Ovary (tissue), 9 donors: ENCODE data around the gene MRPL58. TPM values are rescaled to one million over a fixed set of nuclear protein-coding genes. Genes with fewer than 3 reads are reported as not detected.

Source experiments
- DNase-seq, 5 donors: peaks; one replicate each; pipeline ENCODE4 v3.0.0-alpha.2; 2019 to 2020
- H3K27ac ChIP-seq, 2 donors: fragments of 200-600 bp; one replicate each; pipeline versions ENCODE4 v1.5.1 to v1.8.0; 2019 to 2022
- H3K27me3 ChIP-seq: fragments of 200-600 bp; one replicate; pipeline ENCODE4 v1.8.0; 2022
- H3K36me3 ChIP-seq: fragments of 200-600 bp; sonication (generic); one replicate; pipeline ENCODE4 v1.5.1; 2019
- H3K4me1 ChIP-seq: one replicate; pipeline ENCODE4 v1.8.1; 2013; ENCODE audit warnings: mild to moderate bottlenecking, moderate library complexity; ENCODE audit not compliant: insufficient read depth
- H3K4me3 ChIP-seq: fragments of 200-600 bp; sonication (generic); one replicate; pipeline ENCODE4 v1.5.1; 2017
- H3K9me3 ChIP-seq, 2 donors: fragments of 200-600 bp in 1 of 2; sonication (generic) in 1 of 2; one replicate each; pipeline versions ENCODE4 v1.5.1 to v1.8.1; 2013 to 2019; ENCODE audit warnings: mild to moderate bottlenecking in 1 of 2, moderate library complexity in 1 of 2
- CTCF ChIP-seq, 3 donors: fragments of 450-650 bp in 2 of 3; fragments of 200-600 bp in 1 of 3; IDR thresholded peaks; one replicate each; pipeline versions ENCODE4 v1.5.1 to v1.8.0; 2016 to 2022; ENCODE audit warnings: antibody characterized with exemption in 3 of 3, mild to moderate bottlenecking in 1 of 3
- EP300 ChIP-seq: sonication (generic); formaldehyde crosslinking; IDR thresholded peaks from one replicate; pipeline ENCODE4 v1.6.1; 2017; ENCODE audit warnings: antibody characterized with exemption
- POLR2A ChIP-seq: fragments of 450-650 bp; IDR thresholded peaks from one replicate; pipeline ENCODE4 v1.6.1; 2017; ENCODE audit warnings: antibody characterized with exemption, mild to moderate bottlenecking, moderate library complexity
- WGBS, 3 donors: extraction: QIAGEN DNeasy Blood & Tissue Kit in 1 of 3; methylation state at CpG; one replicate each; pipeline versions ENCODE4 v1.1.5 to v1.1.7; 2013 to 2017; 5-methylcytosine and 5-hydroxymethylcytosine counted together
- intact Hi-C, 4 donors: fragments of 100-400 bp; cut with DNase I; formaldehyde crosslinking; loops; one replicate each; pipeline versions ENCODE4 v1.11.0 to v1.15.1; 2022 to 2023
- polyA plus RNA-seq, 2 donors: library from polyadenylated mRNA; stranded (reverse); fragments of 200-250 nt in 1 of 2; fragments of 350-450 nt in 1 of 2; fragmentation: Illumina TruSeq in 1 of 2; extraction: RNeasy Lipid Tissue Mini Kit (QIAGEN cat#74804) in 1 of 2; gene quantifications; one replicate each; pipeline ENCODE4 v1.2.3, GENCODE V29; 2013 to 2014
- total RNA-seq, 7 donors: library from RNA; depleted of rRNA in 2 of 7; stranded (reverse); fragments of >200 nt in 2 of 7; fragmentation: NEBNext Ultra II Directional in 3 of 7; extraction: Animal tissue kit (Norgen Biotek cat#: 25700) in 3 of 7; gene quantifications; one replicate each; pipeline versions ENCODE4 v1.1.0 to v1.2.4, GENCODE V29; 2016 to 2023
- donor health status: DM: no; HTN: no; CAD: no; lungs with moderate emphysema.
- donor health status: DM: no; HTN: no; CAD: no.
- donor health status: Bipolar disorder and iron deficiency.
- donor health status: DM: yes; HTN: yes; CAD: no.
- donor health status: DM: no; HTN: no; CAD: no.
- donor health status: DM: yes; HTN: yes; CAD: no.

The MRPL58 gene
- total and polyA plus RNA-seq, 9 donors = 17.9 to 40.6 (median 24.3) TPM

DNA sequence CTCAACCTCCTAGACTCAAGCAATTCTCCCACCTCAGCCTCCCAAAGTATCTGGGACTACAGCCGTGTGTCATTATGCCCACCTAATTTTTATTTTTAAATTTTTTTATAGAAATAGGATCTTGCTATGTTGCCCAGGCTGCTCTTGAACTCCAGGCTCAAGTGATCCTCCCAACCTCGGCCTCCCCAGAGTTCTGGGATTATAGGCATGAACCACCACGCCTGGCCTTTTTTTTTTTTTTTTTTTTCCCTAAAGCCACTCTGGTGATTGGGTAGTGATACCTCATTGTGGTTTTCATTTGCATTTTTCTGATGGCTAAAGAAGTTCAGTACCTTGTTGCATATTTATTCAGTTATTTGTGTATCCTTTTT lies 26.3 kb upstream of the MRPL58 start:
- Histone ChIP-seq H3K27me3 (no peaks in the 10 kb centered on the region), H3K27ac (no peak overlapping the region), H3K4me1 (peaks cover 11% of the 10 kb centered on the region), H3K9me3 (no peaks in the 10 kb centered on the region), H3K4me3 (no peak overlapping the region), H3K36me3 (no peaks in the 10 kb centered on the region)
- DNase-seq = no peak
- WGBS, 3 donors = 92 to 94% (median 93%) methylated on average over 3 of the region's 3 CpGs
- intact Hi-C loops = loop anchor here in 1 of 4 donors (10.0 kb wide), 1 partner anchor 49 kb away; no protein-coding TSS in a partner anchor
- TF ChIP-seq EP300 (no peak), CTCF (IDR thresholded peaks at IDR 0.05) (no peak), POLR2A (no peak)

DNA sequence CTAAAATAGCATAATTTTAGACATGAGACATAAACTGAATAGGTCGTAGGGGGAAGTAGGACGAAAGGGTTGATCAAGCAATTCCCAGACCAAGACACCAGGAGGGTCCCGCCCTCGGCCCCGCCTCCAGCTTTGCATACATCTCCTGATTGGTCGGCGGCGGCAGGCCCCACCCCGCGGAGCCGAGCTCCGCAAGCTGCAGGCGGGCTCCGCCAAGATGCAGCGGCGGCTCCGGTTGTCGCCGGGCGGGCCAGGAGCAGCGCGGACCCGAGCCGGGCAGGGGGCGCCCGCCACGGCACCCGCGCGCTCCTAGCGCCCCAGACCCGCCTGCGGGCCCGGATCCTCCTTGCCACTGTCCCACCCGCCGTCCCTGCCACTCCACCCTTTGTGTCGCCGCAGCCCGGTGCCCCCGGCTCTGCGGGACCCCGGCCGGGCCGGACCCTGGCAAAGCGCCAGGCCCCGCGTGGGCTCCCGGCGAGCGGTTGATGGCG lies 25.0 kb upstream of the MRPL58 start, which contains the start of gene CDR2L:
Gene CDR2L, plus strand, starts transcription at position 215 of the 491 bp plus-strand sequence. CDS start 412 bp downstream, outside the sequence.
- intact Hi-C loops = loop anchor here in 1 of 4 donors (10.0 kb wide), 1 partner anchor 47 kb away; no protein-coding TSS in a partner anchor
- TF ChIP-seq CTCF (IDR thresholded peaks at IDR 0.05) (no peak), EP300 (no peak), POLR2A (peak; percentile 62)
- Histone ChIP-seq H3K27me3 (no peaks in the 10 kb centered on the region), H3K4me1 (peaks cover 7% of the 10 kb centered on the region), H3K27ac (peak within 1 kb of the TSS; percentile 50 to 68), H3K9me3 (no peaks in the 10 kb centered on the region), H3K4me3 (peak within 1 kb of the TSS; percentile 69), H3K36me3 (no peaks in the 10 kb centered on the region)
- 0 to 1% (median 0%) methylated on average over 28 to 51 of the region's 51 CpGs for WGBS, 3 donors
- peak; percentile 95 to 98 (median 96) for DNase-seq

DNA sequence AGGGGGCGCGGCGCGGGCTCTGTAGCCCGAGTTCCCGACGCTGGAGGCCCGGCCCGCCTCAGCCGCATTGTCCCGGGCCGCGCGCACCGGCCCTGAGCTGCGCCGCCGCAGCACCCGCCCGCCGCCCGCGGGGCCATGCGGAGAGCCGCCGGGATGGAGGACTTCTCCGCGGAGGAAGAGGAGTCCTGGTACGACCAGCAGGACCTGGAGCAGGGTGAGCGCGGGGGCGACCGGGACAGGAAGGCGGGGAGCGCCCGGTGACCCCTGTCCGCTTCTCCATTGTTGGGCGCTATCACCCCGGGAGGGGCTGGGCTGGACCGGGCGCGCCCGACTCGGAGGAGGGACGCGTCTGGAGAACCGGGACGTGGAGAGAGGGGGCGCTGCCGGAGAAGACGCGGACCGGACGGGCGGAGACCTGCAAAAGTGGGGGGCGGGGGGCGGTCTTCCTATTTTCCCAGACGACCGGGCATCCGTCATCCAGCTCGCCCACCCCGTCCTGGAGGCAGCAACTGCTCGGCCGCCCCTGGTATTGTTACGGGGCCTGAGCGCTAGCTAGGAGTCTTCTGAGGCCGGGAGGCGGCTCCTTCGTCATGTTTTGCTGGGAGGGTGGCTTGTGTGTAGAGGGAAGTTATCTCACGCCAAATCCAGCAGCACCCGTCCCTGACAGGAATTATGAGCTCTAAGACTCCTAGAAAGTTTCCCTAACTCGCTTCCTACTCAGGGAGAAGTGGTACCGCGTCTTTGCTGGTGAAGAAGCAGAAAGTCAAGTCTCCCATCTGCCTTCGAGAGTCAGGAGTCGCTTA lies 24.4 kb upstream of the MRPL58 start:
- Histone ChIP-seq H3K4me1 (peaks cover 7% of the 10 kb centered on the region), H3K27ac (peak overlapping the region; percentile 50 to 68), H3K36me3 (no peaks in the 10 kb centered on the region), H3K4me3 (peak overlapping the region; percentile 69), H3K9me3 (no peaks in the 10 kb centered on the region), H3K27me3 (no peaks in the 10 kb centered on the region)
- TF ChIP-seq CTCF (IDR thresholded peaks at IDR 0.05) (peak in 2 of 3 donors; percentile 30 to 52), POLR2A (no peak), EP300 (no peak)
- WGBS, 3 donors = 1% methylated on average over 55 to 76 of the region's 76 CpGs
- peak; percentile 76 to 88 (median 85) for DNase-seq
- intact Hi-C loops = loop anchor here in 1 of 4 donors (10.0 kb wide), 1 partner anchor 47 kb away; no protein-coding TSS in a partner anchor

DNA sequence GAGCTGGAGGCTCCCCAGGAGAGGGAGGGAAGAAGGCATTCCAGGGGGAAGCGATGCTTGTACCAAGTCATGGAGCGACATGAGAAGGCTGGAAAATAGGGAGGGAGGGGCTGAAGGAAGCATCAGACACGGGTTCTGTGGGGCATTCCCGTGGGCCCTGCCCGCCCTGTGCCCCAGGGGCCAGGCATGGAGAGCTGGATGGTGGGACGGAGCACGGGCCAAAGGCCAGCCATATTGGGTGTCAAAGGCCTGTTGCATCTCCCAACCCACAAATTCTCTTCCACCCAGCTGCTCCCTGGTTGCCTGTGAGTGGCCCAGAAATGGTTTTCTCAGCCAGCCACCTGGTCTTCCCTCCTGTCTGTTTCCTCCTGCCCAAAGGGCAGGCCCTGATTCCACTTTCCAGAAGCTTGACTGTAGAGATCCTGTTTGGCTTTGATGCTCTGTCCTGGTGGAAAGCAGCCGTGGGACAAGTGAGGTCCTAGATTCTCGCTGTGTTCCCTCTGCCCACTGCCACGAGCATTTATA lies 21.8 kb upstream of the MRPL58 start:
- Histone ChIP-seq H3K9me3 (no peaks in the 10 kb centered on the region), H3K4me3 (no peak overlapping the region), H3K27me3 (no peaks in the 10 kb centered on the region), H3K36me3 (no peaks in the 10 kb centered on the region), H3K4me1 (peaks cover 7% of the 10 kb centered on the region), H3K27ac (no peak overlapping the region)
- intact Hi-C loops = no loop called here
- no peak for DNase-seq
- TF ChIP-seq POLR2A = no peak
- TF ChIP-seq EP300 = no peak
- TF ChIP-seq CTCF (IDR thresholded peaks at IDR 0.05) = no peak
- 89 to 94% (median 91%) methylated on average over 10 of the region's 10 CpGs for WGBS, 3 donors
